SJSA1 (cell line): ENCODE measurements around the gene ASAP2. TPM values are rescaled to one million over a fixed set of nuclear protein-coding genes. Genes with fewer than 3 reads are reported as not detected.

Experiments used
- DNase-seq, 2 experiments: peaks; one replicate each; pipeline ENCODE4 v3.0.0-alpha.2; 2015 to 2020; ENCODE audit warnings: low spot score in 2 of 2, low read depth in 1 of 2
- H3K27ac ChIP-seq: fragments of 250-450 bp; sonication (Bioruptor Pico); 2 replicates; pipeline ENCODE4 v1.5.1; 2020; ENCODE audit warnings: mild to moderate bottlenecking, moderate library complexity
- H3K27me3 ChIP-seq: fragments of 250-450 bp; sonication (Bioruptor Pico); replicated peaks from 2 replicates; pipeline ENCODE4 v1.5.1; 2020; ENCODE audit warnings: mild to moderate bottlenecking, moderate library complexity
- H3K36me3 ChIP-seq: fragments of 250-450 bp; sonication (Bioruptor Pico); 2 replicates; pipeline ENCODE4 v1.5.1; 2020; ENCODE audit warnings: mild to moderate bottlenecking
- H3K4me1 ChIP-seq: fragments of 250-450 bp; sonication (Bioruptor Pico); replicated peaks from 2 replicates; pipeline ENCODE4 v1.6.1; 2021; ENCODE audit warnings: mild to moderate bottlenecking
- H3K4me3 ChIP-seq: fragments of 250-450 bp; sonication (Bioruptor Pico); 2 replicates; pipeline ENCODE4 v1.5.1; 2020; ENCODE audit warnings: mild to moderate bottlenecking
- H3K9me3 ChIP-seq: fragments of 250-450 bp; sonication (Bioruptor Pico); replicated peaks from 2 replicates; pipeline ENCODE4 v1.5.1; 2020; ENCODE audit warnings: mild to moderate bottlenecking
- total RNA-seq: library from RNA; depleted of rRNA; stranded (reverse); fragments of >200 nt; shearing (Covaris generic); gene quantifications from 2 replicates; pipeline ENCODE4 v1.2.3, GENCODE V29; 2014

Gene ASAP2
- total RNA-seq, 1 experiment from 2014 or later, result 15.5 TPM

GRCh38 chr2:9341337-9341887 lies 134.8 kb downstream of the ASAP2 start:
- no peak overlapping the region for H3K27ac ChIP-seq
- no peaks in the 10 kb centered on the region for H3K9me3 ChIP-seq
- H3K36me3 ChIP-seq, result peaks cover 48% of the 10 kb centered on the region
- H3K4me3 ChIP-seq, result no peak overlapping the region
- H3K4me1 ChIP-seq, result peaks cover 11% of the 10 kb centered on the region
- no peak for DNase-seq
- no peaks in the 10 kb centered on the region for H3K27me3 ChIP-seq

GRCh38 chr2:9342659-9343058 lies 136.0 kb downstream of the ASAP2 start:
- H3K4me1 ChIP-seq, result no peaks in the 10 kb centered on the region
- peaks cover 47% of the 10 kb centered on the region for H3K36me3 ChIP-seq
- no peak for DNase-seq
- no peak overlapping the region for H3K4me3 ChIP-seq
- no peaks in the 10 kb centered on the region for H3K27me3 ChIP-seq
- H3K27ac ChIP-seq, result no peak overlapping the region
- H3K9me3 ChIP-seq, result no peaks in the 10 kb centered on the region

GRCh38 chr2:9343524-9343923 lies 136.9 kb downstream of the ASAP2 start:
- Histone ChIP-seq H3K27ac (no peak overlapping the region), H3K4me1 (no peaks in the 10 kb centered on the region), H3K9me3 (no peaks in the 10 kb centered on the region), H3K4me3 (no peak overlapping the region), H3K27me3 (no peaks in the 10 kb centered on the region), H3K36me3 (peaks cover 39% of the 10 kb centered on the region)
- DNase-seq, result no peak

- Histone ChIP-seq H3K27ac (no peak overlapping the region), H3K4me3 (no peak overlapping the region), H3K27me3 (no peaks in the 10 kb centered on the region), H3K4me1 (no peaks in the 10 kb centered on the region), H3K36me3 (peaks cover 43% of the 10 kb centered on the region), H3K9me3 (no peaks in the 10 kb centered on the region)
- DNase-seq, result no peak
Observed at GRCh38 chr2:9344434-9344833, 137.8 kb downstream of the ASAP2 start.

GRCh38 chr2:9345343-9345742 lies 138.7 kb downstream of the ASAP2 start:
- no peaks in the 10 kb centered on the region for H3K9me3 ChIP-seq
- no peak overlapping the region for H3K4me3 ChIP-seq
- H3K27me3 ChIP-seq, result no peaks in the 10 kb centered on the region
- H3K36me3 ChIP-seq, result peaks cover 52% of the 10 kb centered on the region
- DNase-seq, result no peak
- H3K4me1 ChIP-seq, result no peaks in the 10 kb centered on the region
- H3K27ac ChIP-seq, result no peak overlapping the region

GRCh38 chr2:9345997-9346396 lies 139.4 kb downstream of the ASAP2 start:
- Histone ChIP-seq H3K9me3 (no peaks in the 10 kb centered on the region), H3K27ac (no peak overlapping the region), H3K27me3 (no peaks in the 10 kb centered on the region), H3K4me3 (no peak overlapping the region), H3K36me3 (peaks cover 54% of the 10 kb centered on the region), H3K4me1 (no peaks in the 10 kb centered on the region)
- DNase-seq, result no peak

- Histone ChIP-seq H3K36me3 (peaks cover 57% of the 10 kb centered on the region), H3K4me1 (no peaks in the 10 kb centered on the region)
Observed at GRCh38 chr2:9346885-9347284, 140.3 kb downstream of the ASAP2 start.

GRCh38 chr2:9347411-9347881 lies 140.8 kb downstream of the ASAP2 start:
- H3K36me3 ChIP-seq, result peaks cover 57% of the 10 kb centered on the region
- DNase-seq, result no peak
- no peak overlapping the region for H3K4me3 ChIP-seq
- no peaks in the 10 kb centered on the region for H3K9me3 ChIP-seq
- H3K27ac ChIP-seq, result no peak overlapping the region
- H3K4me1 ChIP-seq, result no peaks in the 10 kb centered on the region
- H3K27me3 ChIP-seq, result no peaks in the 10 kb centered on the region

More at GRCh38 chr2:9346885-9347284, 140.3 kb downstream of the ASAP2 start:
- no peak overlapping the region for H3K4me3 ChIP-seq
- H3K27me3 ChIP-seq, result no peaks in the 10 kb centered on the region
- H3K9me3 ChIP-seq, result no peaks in the 10 kb centered on the region
- no peak for DNase-seq
- no peak overlapping the region for H3K27ac ChIP-seq

- no peaks in the 10 kb centered on the region for H3K27me3 ChIP-seq
- peaks cover 62% of the 10 kb centered on the region for H3K36me3 ChIP-seq
- no peak overlapping the region for H3K27ac ChIP-seq
- no peaks in the 10 kb centered on the region for H3K4me1 ChIP-seq
- DNase-seq, result no peak
- no peaks in the 10 kb centered on the region for H3K9me3 ChIP-seq
- no peak overlapping the region for H3K4me3 ChIP-seq
Observed at GRCh38 chr2:9354318-9354717, 147.7 kb downstream of the ASAP2 start.

- H3K27me3 ChIP-seq, result no peaks in the 10 kb centered on the region
- no peak overlapping the region for H3K4me3 ChIP-seq
- no peaks in the 10 kb centered on the region for H3K9me3 ChIP-seq
- H3K36me3 ChIP-seq, result peaks cover 59% of the 10 kb centered on the region
- H3K4me1 ChIP-seq, result no peaks in the 10 kb centered on the region
- DNase-seq, result no peak
- H3K27ac ChIP-seq, result no peak overlapping the region
Observed at GRCh38 chr2:9355270-9355669, 148.7 kb downstream of the ASAP2 start.

- Histone ChIP-seq H3K9me3 (no peaks in the 10 kb centered on the region), H3K36me3 (peaks cover 58% of the 10 kb centered on the region), H3K27ac (no peak overlapping the region), H3K27me3 (no peaks in the 10 kb centered on the region), H3K4me1 (no peaks in the 10 kb centered on the region), H3K4me3 (no peak overlapping the region)
- no peak for DNase-seq
Observed at GRCh38 chr2:9355716-9356115, 149.1 kb downstream of the ASAP2 start.

GRCh38 chr2:9356261-9356660 lies 149.6 kb downstream of the ASAP2 start:
- no peak overlapping the region for H3K4me3 ChIP-seq
- no peak overlapping the region for H3K27ac ChIP-seq
- H3K27me3 ChIP-seq, result no peaks in the 10 kb centered on the region
- H3K4me1 ChIP-seq, result no peaks in the 10 kb centered on the region
- DNase-seq, result no peak
- peaks cover 54% of the 10 kb centered on the region for H3K36me3 ChIP-seq
- no peaks in the 10 kb centered on the region for H3K9me3 ChIP-seq

GRCh38 chr2:9358846-9359245 lies 152.2 kb downstream of the ASAP2 start:
- Histone ChIP-seq H3K4me3 (no peak overlapping the region), H3K27ac (no peak overlapping the region), H3K4me1 (no peaks in the 10 kb centered on the region), H3K36me3 (peaks cover 54% of the 10 kb centered on the region), H3K9me3 (no peaks in the 10 kb centered on the region), H3K27me3 (no peaks in the 10 kb centered on the region)
- DNase-seq, result no peak

- Histone ChIP-seq H3K9me3 (no peaks in the 10 kb centered on the region), H3K36me3 (peaks cover 56% of the 10 kb centered on the region), H3K4me3 (no peak overlapping the region), H3K4me1 (no peaks in the 10 kb centered on the region), H3K27ac (no peak overlapping the region), H3K27me3 (no peaks in the 10 kb centered on the region)
- no peak for DNase-seq
Observed at GRCh38 chr2:9359463-9359862, 152.9 kb downstream of the ASAP2 start.

- no peak for DNase-seq
- no peak overlapping the region for H3K27ac ChIP-seq
- no peaks in the 10 kb centered on the region for H3K4me1 ChIP-seq
- peaks cover 60% of the 10 kb centered on the region for H3K36me3 ChIP-seq
- H3K27me3 ChIP-seq, result no peaks in the 10 kb centered on the region
- no peaks in the 10 kb centered on the region for H3K9me3 ChIP-seq
- H3K4me3 ChIP-seq, result no peak overlapping the region
Observed at GRCh38 chr2:9360110-9360509, 153.5 kb downstream of the ASAP2 start.
